A673 (cell line): Measurements from ENCODE around the gene ASZ1.

Source experiments
- CTCF ChIP-seq: fragments of 300-800, 200-600 bp; sonication (generic); conservative IDR thresholded peaks from 2 replicates; pipeline ENCODE4 v1.5.1; 2017; ENCODE audit warnings: low read depth, mild to moderate bottlenecking, antibody characterized with exemption, low read length, moderate library complexity, mixed read lengths
- EZH2 ChIP-seq: fragments of 200-600 bp; sonication (generic); IDR thresholded peaks from 2 replicates; pipeline ENCODE4 v1.6.1; 2017; ENCODE audit warnings: borderline replicate concordance, low read depth, mild to moderate bottlenecking, mixed read lengths, antibody characterized with exemption, low read length; ENCODE audit not compliant: poor library complexity, severe bottlenecking

- TF ChIP-seq CTCF (peak; percentile 21; the same call in 1 of the 2 replicates), EZH2 (no peak)
Measured at GRCh38 chr7:117405519-117405918, 21.8 kb downstream of the ASZ1 start.
